Measurements from ENCODE around the gene ODC1.

ODC1 gene

DNA sequence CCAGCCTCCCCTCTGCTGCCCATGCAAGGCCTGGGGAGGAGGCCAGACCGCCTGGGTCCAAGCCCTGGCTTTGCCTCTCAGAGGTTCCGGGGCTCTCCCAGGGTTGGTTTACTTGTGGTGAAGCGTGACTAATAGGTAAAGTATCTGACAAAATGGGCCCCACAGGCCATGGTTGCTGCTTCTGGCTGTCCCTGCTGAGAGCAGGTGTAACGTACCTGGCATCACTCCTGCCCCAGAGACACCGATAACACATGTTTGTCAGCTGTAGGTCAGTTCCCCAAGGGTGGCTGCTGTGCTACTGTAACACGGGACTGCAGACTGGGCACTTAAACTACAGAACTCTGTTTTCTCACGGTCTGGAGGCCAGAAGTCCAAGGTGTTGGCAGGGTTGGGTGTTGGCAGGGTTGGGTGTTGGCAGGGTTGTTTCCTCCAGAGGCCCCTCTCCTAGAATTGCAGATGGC, 34.1 kb downstream of the ODC1 start:
- peaks cover 8% of the 10 kb centered on the region for H3K9me3 ChIP-seq (ENCODE audit: control insufficient read depth, low read length)
- DNase-seq = peak; percentile 44
- H3K14ac ChIP-seq (ENCODE audit: low read length in 2 of 2) = no peak overlapping the region
- H3K23ac ChIP-seq (ENCODE audit: low read length in 2 of 2) = no peak overlapping the region
- H3K79me1 ChIP-seq (replicated peaks; ENCODE audit: low read length, poor library complexity, severe bottlenecking) = peaks cover 7% of the 10 kb centered on the region
- no peak overlapping the region for H4K91ac ChIP-seq (ENCODE audit: low read length)
- no peak overlapping the region for H2AFZ ChIP-seq (ENCODE audit: low read depth, low read length)
- 74% methylated on average over 7 of the region's 7 CpGs for WGBS
- H2BK15ac ChIP-seq (ENCODE audit: low read depth, poor library complexity, severe bottlenecking) = no peak overlapping the region
- H3K4me1 ChIP-seq (ENCODE audit: control insufficient read depth, insufficient read depth, low read depth, low read length) = peaks cover 43% of the 10 kb centered on the region
- H2BK120ac ChIP-seq (ENCODE audit: low read depth, low read length) = no peak overlapping the region
- no peak overlapping the region for H4K8ac ChIP-seq (ENCODE audit: low read length)
- peak overlapping the region; percentile 5 for H2AK5ac ChIP-seq (ENCODE audit: low read length, severe bottlenecking)
- no peak overlapping the region for H3K9ac ChIP-seq (ENCODE audit: low read length)
- no peak overlapping the region for H3K18ac ChIP-seq (ENCODE audit: low read depth in 1 of 2, low read length in 2 of 2)
- no peak overlapping the region for H3K4me3 ChIP-seq (ENCODE audit: insufficient read depth in 1 of 2, low read depth in 1 of 2, low read length in 2 of 2)
- no peak overlapping the region for H3K4ac ChIP-seq (ENCODE audit: low read depth in 1 of 2, low read length in 2 of 2)
- no peak overlapping the region for H3K4me2 ChIP-seq (ENCODE audit: low read length, poor library complexity, severe bottlenecking)
- H3K36me3 ChIP-seq (ENCODE audit: control insufficient read depth in 1 of 2, insufficient read depth in 2 of 2, low read depth in 1 of 2, low read length in 2 of 2) = peaks cover 0 to 11% of the 10 kb centered on the region in 2 experiments
- no peaks in the 10 kb centered on the region for H3K27me3 ChIP-seq (ENCODE audit: control insufficient read depth in 1 of 2, insufficient read depth in 1 of 2, low read length in 2 of 2)
- peak overlapping the region; percentile 36 for H3K27ac ChIP-seq (ENCODE audit: low read length, poor library complexity, severe bottlenecking)
- no peak overlapping the region for H2BK12ac ChIP-seq (ENCODE audit: low read length in 2 of 2)
- H2BK5ac ChIP-seq (ENCODE audit: low read depth, low read length, poor library complexity, severe bottlenecking) = no peak overlapping the region

- H2BK5ac ChIP-seq (ENCODE audit: low read depth, low read length, poor library complexity, severe bottlenecking) = no peak overlapping the region
- peaks cover 46% of the 10 kb centered on the region for H3K4me1 ChIP-seq (ENCODE audit: control insufficient read depth, insufficient read depth, low read depth, low read length)
- H2BK15ac ChIP-seq (ENCODE audit: low read depth, poor library complexity, severe bottlenecking) = no peak overlapping the region
- H3K79me1 ChIP-seq (replicated peaks; ENCODE audit: low read length, poor library complexity, severe bottlenecking) = peaks cover 7% of the 10 kb centered on the region
- H4K8ac ChIP-seq (ENCODE audit: low read length) = no peak overlapping the region
- no peak overlapping the region for H3K9ac ChIP-seq (ENCODE audit: low read length)
- no peak for DNase-seq
- no peak overlapping the region for H3K18ac ChIP-seq (ENCODE audit: low read depth in 1 of 2, low read length in 2 of 2)
- no peak overlapping the region for H3K4ac ChIP-seq (ENCODE audit: low read depth in 1 of 2, low read length in 2 of 2)
- no peak overlapping the region for H2AFZ ChIP-seq (ENCODE audit: low read depth, low read length)
- peak overlapping the region; percentile 36 for H3K27ac ChIP-seq (ENCODE audit: low read length, poor library complexity, severe bottlenecking)
- H3K23ac ChIP-seq (ENCODE audit: low read length in 2 of 2) = peak overlapping the region in 1 of 2 experiments; percentile 60
- no peak overlapping the region for H2BK120ac ChIP-seq (ENCODE audit: low read depth, low read length)
- H3K4me3 ChIP-seq (ENCODE audit: insufficient read depth in 1 of 2, low read depth in 1 of 2, low read length in 2 of 2) = no peak overlapping the region
- no peak overlapping the region for H2BK12ac ChIP-seq (ENCODE audit: low read length in 2 of 2)
- 83% methylated on average over 10 of the region's 10 CpGs for WGBS
- H4K91ac ChIP-seq (ENCODE audit: low read length) = peak overlapping the region; percentile 19
- peaks cover 0 to 11% of the 10 kb centered on the region in 2 experiments for H3K36me3 ChIP-seq (ENCODE audit: control insufficient read depth in 1 of 2, insufficient read depth in 2 of 2, low read depth in 1 of 2, low read length in 2 of 2)
- no peak overlapping the region for H3K14ac ChIP-seq (ENCODE audit: low read length in 2 of 2)
- H3K4me2 ChIP-seq (ENCODE audit: low read length, poor library complexity, severe bottlenecking) = no peak overlapping the region
- peak overlapping the region; percentile 79 for H2AK5ac ChIP-seq (ENCODE audit: low read length, severe bottlenecking)
- H3K9me3 ChIP-seq (ENCODE audit: control insufficient read depth, low read length) = peaks cover 8% of the 10 kb centered on the region
- H3K27me3 ChIP-seq (ENCODE audit: control insufficient read depth in 1 of 2, insufficient read depth in 1 of 2, low read length in 2 of 2) = no peaks in the 10 kb centered on the region
These were observed 34.6 kb downstream of the ODC1 start for GRCh38 chr2:10413503-10413902.

- no peak overlapping the region for H3K14ac ChIP-seq (ENCODE audit: low read length in 2 of 2)
- H3K36me3 ChIP-seq (ENCODE audit: control insufficient read depth in 1 of 2, insufficient read depth in 2 of 2, low read depth in 1 of 2, low read length in 2 of 2) = peaks cover 0 to 11% of the 10 kb centered on the region in 2 experiments
- no peak overlapping the region for H3K23ac ChIP-seq (ENCODE audit: low read length in 2 of 2)
- peaks cover 7% of the 10 kb centered on the region for H3K79me1 ChIP-seq (replicated peaks; ENCODE audit: low read length, poor library complexity, severe bottlenecking)
- H3K4me1 ChIP-seq (ENCODE audit: control insufficient read depth, insufficient read depth, low read depth, low read length) = peaks cover 55% of the 10 kb centered on the region
- H3K9ac ChIP-seq (ENCODE audit: low read length) = no peak overlapping the region
- H4K91ac ChIP-seq (ENCODE audit: low read length) = no peak overlapping the region
- H2AK5ac ChIP-seq (ENCODE audit: low read length, severe bottlenecking) = peak overlapping the region; percentile 18
- H2AFZ ChIP-seq (ENCODE audit: low read depth, low read length) = no peak overlapping the region
- H2BK15ac ChIP-seq (ENCODE audit: low read depth, poor library complexity, severe bottlenecking) = no peak overlapping the region
- H3K27ac ChIP-seq (ENCODE audit: low read length, poor library complexity, severe bottlenecking) = no peak overlapping the region
- H3K27me3 ChIP-seq (ENCODE audit: control insufficient read depth in 1 of 2, insufficient read depth in 1 of 2, low read length in 2 of 2) = no peaks in the 10 kb centered on the region
- no peak overlapping the region for H3K4me2 ChIP-seq (ENCODE audit: low read length, poor library complexity, severe bottlenecking)
- no peak overlapping the region for H4K8ac ChIP-seq (ENCODE audit: low read length)
- no peak overlapping the region for H3K4ac ChIP-seq (ENCODE audit: low read depth in 1 of 2, low read length in 2 of 2)
- no peak overlapping the region for H3K4me3 ChIP-seq (ENCODE audit: insufficient read depth in 1 of 2, low read depth in 1 of 2, low read length in 2 of 2)
- H2BK120ac ChIP-seq (ENCODE audit: low read depth, low read length) = no peak overlapping the region
- H3K9me3 ChIP-seq (ENCODE audit: control insufficient read depth, low read length) = peaks cover 8% of the 10 kb centered on the region
- no peak overlapping the region for H2BK5ac ChIP-seq (ENCODE audit: low read depth, low read length, poor library complexity, severe bottlenecking)
- H3K18ac ChIP-seq (ENCODE audit: low read depth in 1 of 2, low read length in 2 of 2) = no peak overlapping the region
- no peak overlapping the region for H2BK12ac ChIP-seq (ENCODE audit: low read length in 2 of 2)
- DNase-seq = peak; percentile 51
- WGBS = 92% methylated on average over 3 of the region's 3 CpGs
These were observed 35.7 kb downstream of the ODC1 start for GRCh38 chr2:10412380-10412779.

- Histone ChIP-seq H3K18ac (ENCODE audit: low read depth in 1 of 2, low read length in 2 of 2) (no peak overlapping the region), H3K27me3 (ENCODE audit: control insufficient read depth in 1 of 2, insufficient read depth in 1 of 2, low read length in 2 of 2) (no peaks in the 10 kb centered on the region), H3K4me2 (ENCODE audit: low read length, poor library complexity, severe bottlenecking) (no peak overlapping the region), H3K79me1 (replicated peaks; ENCODE audit: low read length, poor library complexity, severe bottlenecking) (peaks cover 7% of the 10 kb centered on the region), H3K9ac (ENCODE audit: low read length) (no peak overlapping the region), H2BK120ac (ENCODE audit: low read depth, low read length) (no peak overlapping the region), H3K23ac (ENCODE audit: low read length in 2 of 2) (no peak overlapping the region), H3K14ac (ENCODE audit: low read length in 2 of 2) (no peak overlapping the region), H3K4me3 (ENCODE audit: insufficient read depth in 1 of 2, low read depth in 1 of 2, low read length in 2 of 2) (no peak overlapping the region), H2BK15ac (ENCODE audit: low read depth, poor library complexity, severe bottlenecking) (no peak overlapping the region), H2AFZ (ENCODE audit: low read depth, low read length) (no peak overlapping the region), H3K4me1 (ENCODE audit: control insufficient read depth, insufficient read depth, low read depth, low read length) (peaks cover 56% of the 10 kb centered on the region), H3K36me3 (ENCODE audit: control insufficient read depth in 1 of 2, insufficient read depth in 2 of 2, low read depth in 1 of 2, low read length in 2 of 2) (peaks cover 0 to 11% of the 10 kb centered on the region in 2 experiments), H2BK5ac (ENCODE audit: low read depth, low read length, poor library complexity, severe bottlenecking) (no peak overlapping the region), H2BK12ac (ENCODE audit: low read length in 2 of 2) (no peak overlapping the region), H3K27ac (ENCODE audit: low read length, poor library complexity, severe bottlenecking) (no peak overlapping the region), H4K8ac (ENCODE audit: low read length) (no peak overlapping the region), H3K9me3 (ENCODE audit: control insufficient read depth, low read length) (peaks cover 8% of the 10 kb centered on the region), H3K4ac (ENCODE audit: low read depth in 1 of 2, low read length in 2 of 2) (no peak overlapping the region), H2AK5ac (ENCODE audit: low read length, severe bottlenecking) (no peak overlapping the region), H4K91ac (ENCODE audit: low read length) (no peak overlapping the region)
- no peak for DNase-seq
- WGBS = 97% methylated on average over 8 of the region's 8 CpGs
These were observed 36.6 kb downstream of the ODC1 start for GRCh38 chr2:10411557-10411956.

Data from mesenchymal stem cell (in vitro differentiated cells and primary cell).